ENCODE results near the gene PDE3B. TPM values are rescaled to one million over a fixed set of nuclear protein-coding genes. Genes with fewer than 3 reads are reported as not detected.

The PDE3B gene
- total and polyA plus RNA-seq, 2 of the 8 experiments (the other 6 are each of a cell fraction or from before 2014, with no cell fraction given) = 2.7 to 10.9 TPM

DNA sequence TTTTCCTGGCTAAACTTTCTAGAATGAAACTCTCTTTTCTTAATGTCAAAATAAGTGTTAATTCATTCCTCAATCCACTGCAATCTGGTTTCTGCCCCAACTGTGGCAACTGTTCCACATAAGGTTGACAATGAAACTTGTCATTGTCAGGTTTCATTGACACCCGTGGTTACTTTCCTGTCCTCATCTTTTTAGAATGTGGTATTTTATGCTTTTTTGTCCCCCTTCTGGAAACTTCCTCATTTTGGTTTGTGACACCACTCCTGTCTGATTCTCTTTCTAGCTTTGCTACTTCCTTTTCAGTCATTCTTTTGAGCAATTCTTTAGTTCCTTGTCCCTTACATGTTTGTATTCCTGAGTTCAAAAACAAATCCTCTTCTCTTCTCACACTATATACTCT lies 7.5 kb upstream of the PDE3B start (continued):
- TF ChIP-seq TAF7 (optimal IDR thresholded peaks at IDR 0.05; ENCODE audit: borderline replicate concordance, low read depth, low read length) = no peak
- TF ChIP-seq POU5F1 (IDR thresholded peaks at IDR 0.05; ENCODE audit: low read depth, low read length) = no peak
- TF ChIP-seq, protein P1, sequence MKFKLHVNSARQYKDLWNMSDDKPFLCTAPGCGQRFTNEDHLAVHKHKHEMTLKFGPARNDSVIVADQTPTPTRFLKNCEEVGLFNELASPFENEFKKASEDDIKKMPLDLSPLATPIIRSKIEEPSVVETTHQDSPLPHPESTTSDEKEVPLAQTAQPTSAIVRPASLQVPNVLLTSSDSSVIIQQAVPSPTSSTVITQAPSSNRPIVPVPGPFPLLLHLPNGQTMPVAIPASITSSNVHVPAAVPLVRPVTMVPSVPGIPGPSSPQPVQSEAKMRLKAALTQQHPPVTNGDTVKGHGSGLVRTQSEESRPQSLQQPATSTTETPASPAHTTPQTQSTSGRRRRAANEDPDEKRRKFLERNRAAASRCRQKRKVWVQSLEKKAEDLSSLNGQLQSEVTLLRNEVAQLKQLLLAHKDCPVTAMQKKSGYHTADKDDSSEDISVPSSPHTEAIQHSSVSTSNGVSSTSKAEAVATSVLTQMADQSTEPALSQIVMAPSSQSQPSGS (IDR thresholded peaks at IDR 0.05; ENCODE audit: low read length) = no peak
- TF ChIP-seq SIX5 (IDR thresholded peaks at IDR 0.05; ENCODE audit: low read depth, low read length) = no peak

Measured in H1 (cell line).